ENCODE data around the gene BLZF1.
"Not testable (repeated sequence)": the region's sequence is repeated elsewhere in the genome, so short reads cannot be mapped to it uniquely, and the experiment has no call there.

The BLZF1 gene

DNA sequence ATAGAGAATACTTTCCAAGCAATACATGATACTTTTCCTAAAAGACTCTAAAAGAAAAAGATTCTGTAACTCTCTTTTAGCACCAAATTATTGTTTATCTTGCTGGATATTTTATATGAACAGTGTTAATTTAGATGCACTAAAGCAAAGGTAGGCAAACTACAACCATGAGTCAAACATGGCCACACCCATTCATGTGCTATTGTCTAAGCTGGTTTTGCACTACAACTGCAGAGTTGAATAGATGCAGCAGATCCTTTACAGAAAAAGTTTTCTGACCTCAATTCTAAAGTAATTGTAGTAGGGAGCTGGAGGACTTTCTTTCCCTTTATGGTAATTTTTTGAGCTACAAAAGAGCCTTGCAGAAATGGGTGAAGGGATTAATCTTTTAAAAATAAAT is 19.4 kb downstream of the BLZF1 start:
- Histone ChIP-seq H3K79me2 (no peaks in the 10 kb centered on the region), H3K9ac (no peak overlapping the region), H3K27me3 (ENCODE audit: control insufficient read depth, insufficient read depth, low read length) (no peaks in the 10 kb centered on the region), H2AFZ (no peak overlapping the region), H3K27ac (no peak overlapping the region), H3K36me3 (ENCODE audit: control insufficient read depth, insufficient read depth, low read length) (no peaks in the 10 kb centered on the region), H3K4me2 (ENCODE audit: low read length) (no peak overlapping the region), H3K4me1 (no peaks in the 10 kb centered on the region), H3K4me3 (ENCODE audit: low read depth, low read length) (no peak overlapping the region), H3K9me3 (ENCODE audit: control insufficient read depth, low read length) (no peaks in the 10 kb centered on the region)
- TF ChIP-seq, protein P1, sequence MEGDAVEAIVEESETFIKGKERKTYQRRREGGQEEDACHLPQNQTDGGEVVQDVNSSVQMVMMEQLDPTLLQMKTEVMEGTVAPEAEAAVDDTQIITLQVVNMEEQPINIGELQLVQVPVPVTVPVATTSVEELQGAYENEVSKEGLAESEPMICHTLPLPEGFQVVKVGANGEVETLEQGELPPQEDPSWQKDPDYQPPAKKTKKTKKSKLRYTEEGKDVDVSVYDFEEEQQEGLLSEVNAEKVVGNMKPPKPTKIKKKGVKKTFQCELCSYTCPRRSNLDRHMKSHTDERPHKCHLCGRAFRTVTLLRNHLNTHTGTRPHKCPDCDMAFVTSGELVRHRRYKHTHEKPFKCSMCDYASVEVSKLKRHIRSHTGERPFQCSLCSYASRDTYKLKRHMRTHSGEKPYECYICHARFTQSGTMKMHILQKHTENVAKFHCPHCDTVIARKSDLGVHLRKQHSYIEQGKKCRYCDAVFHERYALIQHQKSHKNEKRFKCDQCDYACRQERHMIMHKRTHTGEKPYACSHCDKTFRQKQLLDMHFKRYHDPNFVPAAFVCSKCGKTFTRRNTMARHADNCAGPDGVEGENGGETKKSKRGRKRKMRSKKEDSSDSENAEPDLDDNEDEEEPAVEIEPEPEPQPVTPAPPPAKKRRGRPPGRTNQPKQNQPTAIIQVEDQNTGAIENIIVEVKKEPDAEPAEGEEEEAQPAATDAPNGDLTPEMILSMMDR (IDR thresholded peaks at IDR 0.05), result no peak

DNA sequence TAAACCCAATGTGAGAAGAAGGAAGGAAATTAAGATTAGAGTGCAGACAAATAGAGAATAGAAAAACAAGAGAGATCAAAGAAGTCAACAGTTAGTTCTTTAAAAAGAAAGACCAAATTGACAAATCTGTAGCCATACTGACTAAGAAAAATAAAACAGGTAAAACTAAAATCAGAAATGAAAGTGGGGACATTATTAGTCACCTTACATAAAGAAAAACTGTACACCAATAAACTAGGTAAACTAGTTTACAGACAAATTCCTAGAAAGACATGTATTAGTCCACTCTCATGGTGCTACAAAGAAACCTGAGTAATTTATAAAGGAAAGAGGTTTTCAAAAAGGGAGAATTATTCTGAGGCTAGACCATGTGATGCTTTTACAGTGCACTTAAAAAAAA is 22.3 kb downstream of the BLZF1 start:
- Histone ChIP-seq H3K36me3 (ENCODE audit: control insufficient read depth, insufficient read depth, low read length) (no peaks in the 10 kb centered on the region), H3K4me1 (no peaks in the 10 kb centered on the region), H3K4me2 (ENCODE audit: low read length) (no peak overlapping the region), H2AFZ (no peak overlapping the region), H3K9ac (no peak overlapping the region), H3K27me3 (ENCODE audit: control insufficient read depth, insufficient read depth, low read length) (no peaks in the 10 kb centered on the region), H3K79me2 (no peaks in the 10 kb centered on the region), H3K27ac (no peak overlapping the region), H3K4me3 (ENCODE audit: low read depth, low read length) (no peak overlapping the region), H3K9me3 (ENCODE audit: control insufficient read depth, low read length) (no peaks in the 10 kb centered on the region)
- TF ChIP-seq, protein P1 (IDR thresholded peaks at IDR 0.05), result no peak

DNA sequence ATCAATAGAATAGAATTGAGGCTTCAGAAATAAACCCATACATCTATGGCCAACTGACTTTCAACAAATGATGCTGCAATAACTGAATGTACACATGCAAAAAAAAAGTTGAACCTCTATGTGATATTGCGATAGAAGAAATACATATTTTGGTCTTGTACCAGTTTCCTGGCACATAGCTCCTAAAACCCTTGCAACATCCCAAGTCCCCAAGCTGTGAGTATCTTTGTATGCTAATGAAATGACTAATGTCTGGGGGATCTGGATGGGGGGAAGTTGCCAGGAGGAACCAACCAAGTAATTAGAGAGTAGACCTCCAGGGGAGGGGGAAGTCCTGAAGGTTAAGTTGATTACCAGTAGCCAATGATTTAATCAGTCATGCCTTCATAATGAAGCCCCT is 24.4 kb downstream of the BLZF1 start:
- no peaks in the 10 kb centered on the region for H3K79me2 ChIP-seq
- no peaks in the 10 kb centered on the region for H3K9me3 ChIP-seq (ENCODE audit: control insufficient read depth, low read length)
- no peak overlapping the region for H3K4me3 ChIP-seq (ENCODE audit: low read depth, low read length)
- H3K4me2 ChIP-seq (ENCODE audit: low read length), result no peak overlapping the region
- no peak overlapping the region for H3K27ac ChIP-seq
- H3K4me1 ChIP-seq, result no peaks in the 10 kb centered on the region
- TF ChIP-seq, protein P1 (IDR thresholded peaks at IDR 0.05), result no peak
- no peaks in the 10 kb centered on the region for H3K36me3 ChIP-seq (ENCODE audit: control insufficient read depth, insufficient read depth, low read length)
- no peaks in the 10 kb centered on the region for H3K27me3 ChIP-seq (ENCODE audit: control insufficient read depth, insufficient read depth, low read length)
- no peak overlapping the region for H2AFZ ChIP-seq
- H3K9ac ChIP-seq, result no peak overlapping the region

DNA sequence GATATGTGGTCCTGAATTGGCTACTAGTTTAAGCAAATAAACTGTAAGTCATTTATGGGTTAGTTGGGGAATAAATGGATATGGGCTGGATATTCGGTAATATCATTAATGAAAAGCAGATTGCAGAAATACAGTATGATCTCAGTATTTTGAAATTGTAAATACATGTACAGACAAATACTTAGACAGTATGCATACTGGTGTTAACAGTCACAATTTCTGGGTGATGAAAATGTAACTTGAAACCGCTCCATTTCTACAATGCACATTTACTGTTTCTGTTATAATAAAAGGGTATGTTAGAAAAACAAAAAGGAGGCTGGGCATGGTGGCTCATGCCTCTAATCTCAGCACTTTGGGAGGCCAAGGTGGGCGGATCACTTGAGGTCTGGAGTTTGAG is 28.0 kb downstream of the BLZF1 start:
- TF ChIP-seq, protein P1 (IDR thresholded peaks at IDR 0.05), result no peak
- Histone ChIP-seq H3K27ac (no peak overlapping the region), H3K9ac (no peak overlapping the region), H3K79me2 (no peaks in the 10 kb centered on the region), H3K4me1 (no peaks in the 10 kb centered on the region), H3K4me2 (ENCODE audit: low read length) (no peak overlapping the region), H3K9me3 (ENCODE audit: control insufficient read depth, low read length) (no peaks in the 10 kb centered on the region), H3K27me3 (ENCODE audit: control insufficient read depth, insufficient read depth, low read length) (no peaks in the 10 kb centered on the region), H2AFZ (no peak overlapping the region), H3K4me3 (ENCODE audit: low read depth, low read length) (no peak overlapping the region), H3K36me3 (ENCODE audit: control insufficient read depth, insufficient read depth, low read length) (no peaks in the 10 kb centered on the region)

DNA sequence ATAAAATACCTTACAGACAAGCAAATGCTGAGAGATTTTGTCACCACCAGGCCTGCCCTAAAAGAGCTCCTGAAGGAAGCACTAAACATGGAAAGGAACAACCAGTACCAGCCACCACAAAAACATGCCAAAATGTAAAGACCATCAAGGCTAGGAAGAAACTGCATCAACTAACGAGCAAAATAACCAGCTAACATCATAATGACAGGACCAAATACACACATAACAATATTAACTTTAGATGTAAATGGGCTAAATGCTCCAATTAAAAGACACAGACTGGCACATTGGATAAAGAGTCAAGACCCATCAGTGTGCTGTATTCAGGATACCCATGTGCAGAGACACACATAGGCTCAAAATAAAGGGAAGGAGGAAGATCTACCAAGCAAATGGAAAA is 34.6 kb downstream of the BLZF1 start:
- not testable (repeated sequence) for H3K36me3 ChIP-seq (ENCODE audit: control insufficient read depth, insufficient read depth, low read length); H2AFZ ChIP-seq; H3K9me3 ChIP-seq (ENCODE audit: control insufficient read depth, low read length); H3K4me1 ChIP-seq; H3K27me3 ChIP-seq (ENCODE audit: control insufficient read depth, insufficient read depth, low read length); H3K4me3 ChIP-seq (ENCODE audit: low read depth, low read length); H3K9ac ChIP-seq; H3K27ac ChIP-seq; H3K79me2 ChIP-seq; H3K4me2 ChIP-seq (ENCODE audit: low read length)

DNA sequence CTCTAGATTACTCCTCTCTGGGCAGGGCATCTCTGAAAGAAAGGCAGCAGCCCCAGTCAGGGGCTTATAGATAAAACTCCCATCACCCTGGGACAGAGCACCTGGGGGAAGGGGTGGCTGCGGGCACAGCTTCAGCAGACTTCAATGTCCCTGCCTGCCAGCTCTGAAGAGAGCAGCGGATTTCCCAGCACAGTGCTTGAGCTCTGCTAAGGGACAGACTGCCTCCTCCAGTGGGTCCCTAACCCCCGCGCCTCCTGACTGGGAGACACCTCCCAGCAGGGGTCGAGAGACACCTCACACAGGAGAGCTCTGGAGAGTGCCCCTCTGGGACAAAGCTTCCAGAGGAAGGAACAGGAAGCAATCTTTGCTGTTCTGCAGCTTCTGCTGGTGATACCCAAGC is 40.3 kb downstream of the BLZF1 start:
- not testable (repeated sequence) for H3K9ac ChIP-seq; H3K79me2 ChIP-seq; H3K27me3 ChIP-seq (ENCODE audit: control insufficient read depth, insufficient read depth, low read length); H3K4me2 ChIP-seq (ENCODE audit: low read length); H3K4me1 ChIP-seq; H3K27ac ChIP-seq; H3K36me3 ChIP-seq (ENCODE audit: control insufficient read depth, insufficient read depth, low read length); H3K9me3 ChIP-seq (ENCODE audit: control insufficient read depth, low read length); H3K4me3 ChIP-seq (ENCODE audit: low read depth, low read length); H2AFZ ChIP-seq

Measured in parathyroid adenoma (tissue), 2 donors.